Transverse colon (tissue), 4 donors: ENCODE data around the gene HSFX3.
"Not testable (repeated sequence)": the region's sequence is repeated elsewhere in the genome, so short reads cannot be mapped to it uniquely, and the experiment has no call there.

ENCODE experiments used
- POLR2A ChIP-seq: fragments of 450-650 bp; IDR thresholded peaks from one replicate; pipeline ENCODE4 v1.6.1; 2016; ENCODE audit warnings: antibody characterized with exemption, mild to moderate bottlenecking, moderate library complexity
- POLR2AphosphoS5 ChIP-seq, 3 donors: sonication (generic); formaldehyde crosslinking; IDR thresholded peaks; one replicate each; pipeline ENCODE4 v1.6.1; 2016; ENCODE audit warnings: antibody characterized with exemption in 3 of 3
- TF ChIP-seq, protein P1 (sequence below), 5 experiments: fragments of 200-600 bp in 3 of 5; fragments of 450-650 bp in 2 of 5; sonication (generic) in 3 of 5; IDR thresholded peaks; 1 replicate in 2 of 5; 2 replicates in 3 of 5; pipeline ENCODE4 v1.5.1; 2016 to 2017; ENCODE audit warnings: antibody characterized with exemption in 5 of 5, inconsistent platforms in 3 of 5, mild to moderate bottlenecking in 2 of 5, moderate library complexity in 1 of 5

- not testable (repeated sequence) for TF ChIP-seq POLR2AphosphoS5 (IDR thresholded peaks at IDR 0.05); POLR2A
- TF ChIP-seq, protein P1, sequence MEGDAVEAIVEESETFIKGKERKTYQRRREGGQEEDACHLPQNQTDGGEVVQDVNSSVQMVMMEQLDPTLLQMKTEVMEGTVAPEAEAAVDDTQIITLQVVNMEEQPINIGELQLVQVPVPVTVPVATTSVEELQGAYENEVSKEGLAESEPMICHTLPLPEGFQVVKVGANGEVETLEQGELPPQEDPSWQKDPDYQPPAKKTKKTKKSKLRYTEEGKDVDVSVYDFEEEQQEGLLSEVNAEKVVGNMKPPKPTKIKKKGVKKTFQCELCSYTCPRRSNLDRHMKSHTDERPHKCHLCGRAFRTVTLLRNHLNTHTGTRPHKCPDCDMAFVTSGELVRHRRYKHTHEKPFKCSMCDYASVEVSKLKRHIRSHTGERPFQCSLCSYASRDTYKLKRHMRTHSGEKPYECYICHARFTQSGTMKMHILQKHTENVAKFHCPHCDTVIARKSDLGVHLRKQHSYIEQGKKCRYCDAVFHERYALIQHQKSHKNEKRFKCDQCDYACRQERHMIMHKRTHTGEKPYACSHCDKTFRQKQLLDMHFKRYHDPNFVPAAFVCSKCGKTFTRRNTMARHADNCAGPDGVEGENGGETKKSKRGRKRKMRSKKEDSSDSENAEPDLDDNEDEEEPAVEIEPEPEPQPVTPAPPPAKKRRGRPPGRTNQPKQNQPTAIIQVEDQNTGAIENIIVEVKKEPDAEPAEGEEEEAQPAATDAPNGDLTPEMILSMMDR (IDR thresholded peaks at IDR 0.05): not testable (repeated sequence)
These were observed at the start of gene HSFX3 for GRCh38 chrX:149549701-149550100.
